Measurements from ENCODE around the gene DHH. TPM values are rescaled to one million over a fixed set of nuclear protein-coding genes. Genes with fewer than 3 reads are reported as not detected.
A peak's percentile ranks its signal among the peaks of the same experiment; 100 is the strongest.

DHH gene
- total RNA-seq, 1 experiment from 2014 or later, result 0.15 TPM

DNA sequence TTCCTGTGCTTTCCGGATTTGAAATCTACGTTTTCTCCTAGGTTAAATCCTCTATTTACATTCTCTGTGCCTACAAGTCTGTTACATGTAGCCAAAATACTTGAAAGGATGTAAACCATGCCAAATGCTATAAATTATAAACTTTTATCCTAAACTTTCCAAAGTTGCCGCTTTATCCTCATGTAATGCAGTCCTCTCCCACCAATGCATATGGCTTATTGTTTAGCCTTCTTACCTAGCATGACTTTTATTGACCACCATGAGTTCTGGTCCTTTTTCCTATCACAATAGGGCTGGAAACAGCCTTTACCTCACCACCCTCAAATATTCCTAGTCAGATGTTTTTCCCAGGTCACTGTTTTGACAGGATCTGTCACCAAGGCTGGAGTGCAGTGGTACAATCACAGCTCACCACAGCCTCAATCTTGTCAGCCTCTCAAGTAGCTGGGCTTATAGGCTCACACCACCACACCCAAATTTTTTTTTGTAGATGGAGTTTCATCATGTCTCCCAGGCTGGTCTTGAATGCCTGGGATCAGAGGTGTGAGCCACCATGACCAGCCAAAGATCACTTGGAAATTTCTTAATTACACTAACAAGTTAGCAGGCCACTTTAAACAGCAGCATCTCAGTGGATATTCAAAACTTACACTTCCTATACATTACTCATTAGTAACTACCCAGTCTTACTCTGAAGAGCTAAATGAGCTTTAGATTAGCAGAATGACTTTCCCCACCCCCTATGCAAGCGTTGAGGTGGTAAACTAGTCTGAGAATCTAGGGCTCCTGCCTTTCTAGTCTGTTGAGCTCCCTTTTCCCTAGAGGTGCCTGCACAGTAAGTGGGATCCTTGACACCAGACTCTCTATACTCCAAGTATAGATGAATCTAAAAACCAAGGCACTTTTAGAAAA is 32.5 kb upstream of the DHH start (continued):
- TF ChIP-seq, protein P1, sequence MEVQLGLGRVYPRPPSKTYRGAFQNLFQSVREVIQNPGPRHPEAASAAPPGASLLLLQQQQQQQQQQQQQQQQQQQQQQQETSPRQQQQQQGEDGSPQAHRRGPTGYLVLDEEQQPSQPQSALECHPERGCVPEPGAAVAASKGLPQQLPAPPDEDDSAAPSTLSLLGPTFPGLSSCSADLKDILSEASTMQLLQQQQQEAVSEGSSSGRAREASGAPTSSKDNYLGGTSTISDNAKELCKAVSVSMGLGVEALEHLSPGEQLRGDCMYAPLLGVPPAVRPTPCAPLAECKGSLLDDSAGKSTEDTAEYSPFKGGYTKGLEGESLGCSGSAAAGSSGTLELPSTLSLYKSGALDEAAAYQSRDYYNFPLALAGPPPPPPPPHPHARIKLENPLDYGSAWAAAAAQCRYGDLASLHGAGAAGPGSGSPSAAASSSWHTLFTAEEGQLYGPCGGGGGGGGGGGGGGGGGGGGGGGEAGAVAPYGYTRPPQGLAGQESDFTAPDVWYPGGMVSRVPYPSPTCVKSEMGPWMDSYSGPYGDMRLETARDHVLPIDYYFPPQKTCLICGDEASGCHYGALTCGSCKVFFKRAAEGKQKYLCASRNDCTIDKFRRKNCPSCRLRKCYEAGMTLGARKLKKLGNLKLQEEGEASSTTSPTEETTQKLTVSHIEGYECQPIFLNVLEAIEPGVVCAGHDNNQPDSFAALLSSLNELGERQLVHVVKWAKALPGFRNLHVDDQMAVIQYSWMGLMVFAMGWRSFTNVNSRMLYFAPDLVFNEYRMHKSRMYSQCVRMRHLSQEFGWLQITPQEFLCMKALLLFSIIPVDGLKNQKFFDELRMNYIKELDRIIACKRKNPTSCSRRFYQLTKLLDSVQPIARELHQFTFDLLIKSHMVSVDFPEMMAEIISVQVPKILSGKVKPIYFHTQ (CRISPR knock-in tag; IDR thresholded peaks at IDR 0.05), result peak; percentile 63; the same call in 1 of the 2 replicates
- TF ChIP-seq ZNF232 (CRISPR knock-in tag; IDR thresholded peaks at IDR 0.05) (0 out of 2 replicates have a peak, but pooled peaks have one; percentile 26), ESRRA (CRISPR knock-in tag; IDR thresholded peaks at IDR 0.05; ENCODE audit: borderline replicate concordance) (no peak), PRRX2 (CRISPR knock-in tag; IDR thresholded peaks at IDR 0.05) (peak; percentile 83)
- TF ChIP-seq, protein P2, sequence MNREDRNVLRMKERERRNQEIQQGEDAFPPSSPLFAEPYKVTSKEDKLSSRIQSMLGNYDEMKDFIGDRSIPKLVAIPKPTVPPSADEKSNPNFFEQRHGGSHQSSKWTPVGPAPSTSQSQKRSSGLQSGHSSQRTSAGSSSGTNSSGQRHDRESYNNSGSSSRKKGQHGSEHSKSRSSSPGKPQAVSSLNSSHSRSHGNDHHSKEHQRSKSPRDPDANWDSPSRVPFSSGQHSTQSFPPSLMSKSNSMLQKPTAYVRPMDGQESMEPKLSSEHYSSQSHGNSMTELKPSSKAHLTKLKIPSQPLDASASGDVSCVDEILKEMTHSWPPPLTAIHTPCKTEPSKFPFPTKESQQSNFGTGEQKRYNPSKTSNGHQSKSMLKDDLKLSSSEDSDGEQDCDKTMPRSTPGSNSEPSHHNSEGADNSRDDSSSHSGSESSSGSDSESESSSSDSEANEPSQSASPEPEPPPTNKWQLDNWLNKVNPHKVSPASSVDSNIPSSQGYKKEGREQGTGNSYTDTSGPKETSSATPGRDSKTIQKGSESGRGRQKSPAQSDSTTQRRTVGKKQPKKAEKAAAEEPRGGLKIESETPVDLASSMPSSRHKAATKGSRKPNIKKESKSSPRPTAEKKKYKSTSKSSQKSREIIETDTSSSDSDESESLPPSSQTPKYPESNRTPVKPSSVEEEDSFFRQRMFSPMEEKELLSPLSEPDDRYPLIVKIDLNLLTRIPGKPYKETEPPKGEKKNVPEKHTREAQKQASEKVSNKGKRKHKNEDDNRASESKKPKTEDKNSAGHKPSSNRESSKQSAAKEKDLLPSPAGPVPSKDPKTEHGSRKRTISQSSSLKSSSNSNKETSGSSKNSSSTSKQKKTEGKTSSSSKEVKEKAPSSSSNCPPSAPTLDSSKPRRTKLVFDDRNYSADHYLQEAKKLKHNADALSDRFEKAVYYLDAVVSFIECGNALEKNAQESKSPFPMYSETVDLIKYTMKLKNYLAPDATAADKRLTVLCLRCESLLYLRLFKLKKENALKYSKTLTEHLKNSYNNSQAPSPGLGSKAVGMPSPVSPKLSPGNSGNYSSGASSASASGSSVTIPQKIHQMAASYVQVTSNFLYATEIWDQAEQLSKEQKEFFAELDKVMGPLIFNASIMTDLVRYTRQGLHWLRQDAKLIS (CRISPR knock-in tag; IDR thresholded peaks at IDR 0.05; ENCODE audit: borderline replicate concordance), result 0 out of 2 replicates have a peak, but pooled peaks have one; percentile 18
- TF ChIP-seq, protein P3, sequence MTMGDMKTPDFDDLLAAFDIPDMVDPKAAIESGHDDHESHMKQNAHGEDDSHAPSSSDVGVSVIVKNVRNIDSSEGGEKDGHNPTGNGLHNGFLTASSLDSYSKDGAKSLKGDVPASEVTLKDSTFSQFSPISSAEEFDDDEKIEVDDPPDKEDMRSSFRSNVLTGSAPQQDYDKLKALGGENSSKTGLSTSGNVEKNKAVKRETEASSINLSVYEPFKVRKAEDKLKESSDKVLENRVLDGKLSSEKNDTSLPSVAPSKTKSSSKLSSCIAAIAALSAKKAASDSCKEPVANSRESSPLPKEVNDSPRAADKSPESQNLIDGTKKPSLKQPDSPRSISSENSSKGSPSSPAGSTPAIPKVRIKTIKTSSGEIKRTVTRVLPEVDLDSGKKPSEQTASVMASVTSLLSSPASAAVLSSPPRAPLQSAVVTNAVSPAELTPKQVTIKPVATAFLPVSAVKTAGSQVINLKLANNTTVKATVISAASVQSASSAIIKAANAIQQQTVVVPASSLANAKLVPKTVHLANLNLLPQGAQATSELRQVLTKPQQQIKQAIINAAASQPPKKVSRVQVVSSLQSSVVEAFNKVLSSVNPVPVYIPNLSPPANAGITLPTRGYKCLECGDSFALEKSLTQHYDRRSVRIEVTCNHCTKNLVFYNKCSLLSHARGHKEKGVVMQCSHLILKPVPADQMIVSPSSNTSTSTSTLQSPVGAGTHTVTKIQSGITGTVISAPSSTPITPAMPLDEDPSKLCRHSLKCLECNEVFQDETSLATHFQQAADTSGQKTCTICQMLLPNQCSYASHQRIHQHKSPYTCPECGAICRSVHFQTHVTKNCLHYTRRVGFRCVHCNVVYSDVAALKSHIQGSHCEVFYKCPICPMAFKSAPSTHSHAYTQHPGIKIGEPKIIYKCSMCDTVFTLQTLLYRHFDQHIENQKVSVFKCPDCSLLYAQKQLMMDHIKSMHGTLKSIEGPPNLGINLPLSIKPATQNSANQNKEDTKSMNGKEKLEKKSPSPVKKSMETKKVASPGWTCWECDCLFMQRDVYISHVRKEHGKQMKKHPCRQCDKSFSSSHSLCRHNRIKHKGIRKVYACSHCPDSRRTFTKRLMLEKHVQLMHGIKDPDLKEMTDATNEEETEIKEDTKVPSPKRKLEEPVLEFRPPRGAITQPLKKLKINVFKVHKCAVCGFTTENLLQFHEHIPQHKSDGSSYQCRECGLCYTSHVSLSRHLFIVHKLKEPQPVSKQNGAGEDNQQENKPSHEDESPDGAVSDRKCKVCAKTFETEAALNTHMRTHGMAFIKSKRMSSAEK (CRISPR knock-in tag; IDR thresholded peaks at IDR 0.05; ENCODE audit: borderline replicate concordance), result 0 out of 2 replicates have a peak, but pooled peaks have one; percentile 8
- TF ChIP-seq, protein P4, sequence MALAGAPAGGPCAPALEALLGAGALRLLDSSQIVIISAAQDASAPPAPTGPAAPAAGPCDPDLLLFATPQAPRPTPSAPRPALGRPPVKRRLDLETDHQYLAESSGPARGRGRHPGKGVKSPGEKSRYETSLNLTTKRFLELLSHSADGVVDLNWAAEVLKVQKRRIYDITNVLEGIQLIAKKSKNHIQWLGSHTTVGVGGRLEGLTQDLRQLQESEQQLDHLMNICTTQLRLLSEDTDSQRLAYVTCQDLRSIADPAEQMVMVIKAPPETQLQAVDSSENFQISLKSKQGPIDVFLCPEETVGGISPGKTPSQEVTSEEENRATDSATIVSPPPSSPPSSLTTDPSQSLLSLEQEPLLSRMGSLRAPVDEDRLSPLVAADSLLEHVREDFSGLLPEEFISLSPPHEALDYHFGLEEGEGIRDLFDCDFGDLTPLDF (CRISPR knock-in tag; IDR thresholded peaks at IDR 0.05), result no peak

DNA sequence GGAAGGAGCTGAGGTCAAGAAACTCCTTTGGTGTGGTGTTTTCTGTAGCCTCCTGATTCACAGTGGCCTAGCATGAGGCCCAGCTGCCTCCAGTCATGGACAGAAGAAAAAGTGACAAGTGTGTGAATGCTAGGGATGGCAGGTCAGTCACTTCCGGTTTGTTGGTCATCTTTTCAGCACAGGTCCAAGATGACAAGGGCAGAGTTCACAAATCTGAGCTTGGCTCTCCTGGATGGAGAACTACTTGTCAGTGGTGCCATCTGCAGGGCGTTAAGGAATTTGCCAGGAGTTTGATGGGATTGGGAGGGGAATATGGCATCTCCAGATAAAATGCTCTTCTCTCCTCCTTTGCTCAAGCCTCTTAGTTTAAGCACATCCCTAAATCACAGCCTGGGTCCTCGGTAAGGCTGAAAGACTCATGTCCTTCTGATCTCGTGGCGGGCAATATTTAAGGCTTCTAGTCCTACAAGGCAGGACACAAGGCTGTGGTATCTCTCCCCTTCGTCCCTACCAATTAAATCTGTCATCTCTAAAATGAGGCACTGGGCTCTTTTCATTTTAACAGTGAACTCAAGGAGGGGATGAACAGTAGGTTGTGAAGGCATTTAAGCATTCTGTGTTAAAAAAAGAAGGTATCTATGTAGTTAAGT is 26.6 kb upstream of the DHH start:
- DNase-seq (ENCODE audit: low spot score) (peak; percentile 45), ATAC-seq (peak; percentile 93)
- Mint-ChIP-seq H3K9me3 (no peaks in the 10 kb centered on the region), H3K27me3 (ENCODE audit: low read depth) (peaks cover 9% of the 10 kb centered on the region), H3K4me3 (no peak overlapping the region), H3K27ac (no peak overlapping the region), H3K4me1 (no peaks in the 10 kb centered on the region), H3K36me3 (no peaks in the 10 kb centered on the region)
- ChIA-PET CTCF (interaction anchor here (0.5 to 3.6 kb wide), 37 partner anchors 9 to 221 kb away, joined by 3 to 64 read pairs (median 5); partner anchors contain the start of genes DHH, LMBR1L, RHEBL1 and TUBA1B), POLR2A (interaction anchor here (0.7 to 1.0 kb wide), 5 partner anchors 10 to 69 kb away, joined by 3 to 8 read pairs (median 5); partner anchors contain the start of genes LMBR1L and TUBA1B)
- TF ChIP-seq, protein P1 (CRISPR knock-in tag; IDR thresholded peaks at IDR 0.05), result no peak
- no peak for TF ChIP-seq FOXJ3 (CRISPR knock-in tag; IDR thresholded peaks at IDR 0.05; ENCODE audit: borderline replicate concordance)
- TF ChIP-seq ESRRA (CRISPR knock-in tag; IDR thresholded peaks at IDR 0.05; ENCODE audit: borderline replicate concordance), result no peak
- TF ChIP-seq, protein P5, sequence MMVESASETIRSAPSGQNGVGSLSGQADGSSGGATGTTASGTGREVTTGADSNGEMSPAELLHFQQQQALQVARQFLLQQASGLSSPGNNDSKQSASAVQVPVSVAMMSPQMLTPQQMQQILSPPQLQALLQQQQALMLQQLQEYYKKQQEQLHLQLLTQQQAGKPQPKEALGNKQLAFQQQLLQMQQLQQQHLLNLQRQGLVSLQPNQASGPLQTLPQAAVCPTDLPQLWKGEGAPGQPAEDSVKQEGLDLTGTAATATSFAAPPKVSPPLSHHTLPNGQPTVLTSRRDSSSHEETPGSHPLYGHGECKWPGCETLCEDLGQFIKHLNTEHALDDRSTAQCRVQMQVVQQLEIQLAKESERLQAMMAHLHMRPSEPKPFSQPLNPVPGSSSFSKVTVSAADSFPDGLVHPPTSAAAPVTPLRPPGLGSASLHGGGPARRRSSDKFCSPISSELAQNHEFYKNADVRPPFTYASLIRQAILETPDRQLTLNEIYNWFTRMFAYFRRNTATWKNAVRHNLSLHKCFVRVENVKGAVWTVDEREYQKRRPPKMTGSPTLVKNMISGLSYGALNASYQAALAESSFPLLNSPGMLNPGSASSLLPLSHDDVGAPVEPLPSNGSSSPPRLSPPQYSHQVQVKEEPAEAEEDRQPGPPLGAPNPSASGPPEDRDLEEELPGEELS (CRISPR knock-in tag; IDR thresholded peaks at IDR 0.05), result no peak
- no peak for TF ChIP-seq NR3C1 (CRISPR knock-in tag; conservative IDR thresholded peaks at IDR 0.05; ENCODE audit: low read depth)
- no peak for TF ChIP-seq CREB1 (CRISPR knock-in tag; IDR thresholded peaks at IDR 0.05)
- TF ChIP-seq KAT7 (CRISPR knock-in tag; IDR thresholded peaks at IDR 0.05; ENCODE audit: borderline replicate concordance), result no peak
